ENCODE measurements around the gene LCP2. TPM values are rescaled to one million over a fixed set of nuclear protein-coding genes. Genes with fewer than 3 reads are reported as not detected.

Gene LCP2
- total RNA-seq, 1 experiment from 2014 or later, result not detected

GRCh38 chr5:170256571-170256970 lies 41.0 kb downstream of the LCP2 start:
- no TSS peak for BruUV-seq (replicated peaks)
- H3K4me2 ChIP-seq (ENCODE audit: low read length), result no peak overlapping the region
- ATAC-seq, result no peak
- intact Hi-C loops (cut with micrococcal nuclease), result no loop called here
- DNase-seq, result no peak
- H3K36me3 ChIP-seq (ENCODE audit: low read depth, low read length), result no peaks in the 10 kb centered on the region
- H3K27me3 ChIP-seq (ENCODE audit: low read length), result peaks cover 46% of the 10 kb centered on the region
- H3K79me2 ChIP-seq (ENCODE audit: low read length), result no peaks in the 10 kb centered on the region
- peaks cover 6% of the 10 kb centered on the region for H3K4me1 ChIP-seq (ENCODE audit: insufficient read depth, low read length)
- no peak overlapping the region for H3K4me3 ChIP-seq (ENCODE audit: low read length)
- TF ChIP-seq EZH2phosphoT487 (IDR thresholded peaks at IDR 0.05; ENCODE audit: borderline replicate concordance, low read length), result no peak
- TF ChIP-seq CTCF (conservative IDR thresholded peaks at IDR 0.05; ENCODE audit: low read depth, low read length), result no peak
- no peak for TF ChIP-seq EZH2 (IDR thresholded peaks at IDR 0.05; ENCODE audit: low read length, unreplicated experiment)
- POLR2A ChIA-PET (ENCODE audit: unreplicated experiment), result no interaction called here
- no peak overlapping the region for H3K27ac ChIP-seq (ENCODE audit: low read length)
- H4K20me1 ChIP-seq (ENCODE audit: low read length), result no peaks in the 10 kb centered on the region
- CTCF ChIA-PET, result no interaction called here
- H3K9ac ChIP-seq (ENCODE audit: low read length), result no peak overlapping the region
- H3F3A ChIP-seq (ENCODE audit: low read length, unreplicated experiment), result no peaks in the 10 kb centered on the region
- H3K9me3 ChIP-seq (ENCODE audit: low read length), result no peaks in the 10 kb centered on the region
- H2AFZ ChIP-seq (ENCODE audit: low read length), result no peak overlapping the region
- H3K9me2 ChIP-seq (replicated peaks; ENCODE audit: low read length), result no peaks in the 10 kb centered on the region

GRCh38 chr5:170254056-170254455 lies 43.5 kb downstream of the LCP2 start:
- CTCF ChIA-PET, result no interaction called here
- Histone ChIP-seq H3K27ac (ENCODE audit: low read length) (peak overlapping the region; percentile 8; the same call in 1 of the 2 replicates), H2AFZ (ENCODE audit: low read length) (no peak overlapping the region), H3K9me3 (ENCODE audit: low read length) (no peaks in the 10 kb centered on the region), H3K4me2 (ENCODE audit: low read length) (no peak overlapping the region), H3K4me1 (ENCODE audit: insufficient read depth, low read length) (peaks cover 6% of the 10 kb centered on the region), H3K36me3 (ENCODE audit: low read depth, low read length) (no peaks in the 10 kb centered on the region), H3K27me3 (ENCODE audit: low read length) (peaks cover 56% of the 10 kb centered on the region), H3K9ac (ENCODE audit: low read length) (no peak overlapping the region), H3K79me2 (ENCODE audit: low read length) (no peaks in the 10 kb centered on the region), H4K20me1 (ENCODE audit: low read length) (no peaks in the 10 kb centered on the region), H3K9me2 (replicated peaks; ENCODE audit: low read length) (no peaks in the 10 kb centered on the region), H3F3A (ENCODE audit: low read length, unreplicated experiment) (no peaks in the 10 kb centered on the region), H3K4me3 (ENCODE audit: low read length) (no peak overlapping the region)
- no peak for TF ChIP-seq EZH2 (IDR thresholded peaks at IDR 0.05; ENCODE audit: low read length, unreplicated experiment)
- no peak for TF ChIP-seq EZH2phosphoT487 (IDR thresholded peaks at IDR 0.05; ENCODE audit: borderline replicate concordance, low read length)
- TF ChIP-seq CTCF (conservative IDR thresholded peaks at IDR 0.05; ENCODE audit: low read depth, low read length), result no peak
- POLR2A ChIA-PET (ENCODE audit: unreplicated experiment), result no interaction called here
- intact Hi-C loops (cut with micrococcal nuclease), result no loop called here
- peak; percentile 70 for DNase-seq
- ATAC-seq, result peak; percentile 61
- BruUV-seq (replicated peaks), result no TSS peak

- TF ChIP-seq EZH2phosphoT487 (IDR thresholded peaks at IDR 0.05; ENCODE audit: borderline replicate concordance, low read length), result no peak
- TF ChIP-seq CTCF (conservative IDR thresholded peaks at IDR 0.05; ENCODE audit: low read depth, low read length), result no peak
- TF ChIP-seq EZH2 (IDR thresholded peaks at IDR 0.05; ENCODE audit: low read length, unreplicated experiment), result no peak
- Histone ChIP-seq H2AFZ (ENCODE audit: low read length) (no peak overlapping the region), H3K4me3 (ENCODE audit: low read length) (no peak overlapping the region), H3F3A (ENCODE audit: low read length, unreplicated experiment) (no peaks in the 10 kb centered on the region), H4K20me1 (ENCODE audit: low read length) (no peaks in the 10 kb centered on the region), H3K36me3 (ENCODE audit: low read depth, low read length) (no peaks in the 10 kb centered on the region), H3K79me2 (ENCODE audit: low read length) (no peaks in the 10 kb centered on the region), H3K9me2 (replicated peaks; ENCODE audit: low read length) (no peaks in the 10 kb centered on the region), H3K9ac (ENCODE audit: low read length) (no peak overlapping the region), H3K27ac (ENCODE audit: low read length) (no peak overlapping the region), H3K4me1 (ENCODE audit: insufficient read depth, low read length) (peaks cover 6% of the 10 kb centered on the region), H3K27me3 (ENCODE audit: low read length) (peaks cover 64% of the 10 kb centered on the region), H3K4me2 (ENCODE audit: low read length) (no peak overlapping the region), H3K9me3 (ENCODE audit: low read length) (no peaks in the 10 kb centered on the region)
- ChIA-PET CTCF (no interaction called here), POLR2A (ENCODE audit: unreplicated experiment) (no interaction called here)
- BruUV-seq (replicated peaks), result no TSS peak
- DNase-seq, result no peak
- no peak for ATAC-seq
- intact Hi-C loops (cut with micrococcal nuclease), result no loop called here
Measured at GRCh38 chr5:170252720-170253350, 44.7 kb downstream of the LCP2 start.
